ENCODE results near the gene SLC2A5.

Gene SLC2A5

GRCh38 chr1:8992936-8993687, 76.3 kb downstream of the SLC2A5 start:
- H3K79me2 ChIP-seq (ENCODE audit: low read length), result no peaks in the 10 kb centered on the region
- no peak overlapping the region for H3K4me2 ChIP-seq (ENCODE audit: low read length)
- H3K9ac ChIP-seq (ENCODE audit: low read length), result no peak overlapping the region
- H3K4me3 ChIP-seq (ENCODE audit: low read length), result no peak overlapping the region
- no peaks in the 10 kb centered on the region for H4K20me1 ChIP-seq (ENCODE audit: insufficient read depth, low read length)
- no peak for TF ChIP-seq EZH2phosphoT487 (IDR thresholded peaks at IDR 0.05; ENCODE audit: low read depth)
- TF ChIP-seq, protein P1, sequence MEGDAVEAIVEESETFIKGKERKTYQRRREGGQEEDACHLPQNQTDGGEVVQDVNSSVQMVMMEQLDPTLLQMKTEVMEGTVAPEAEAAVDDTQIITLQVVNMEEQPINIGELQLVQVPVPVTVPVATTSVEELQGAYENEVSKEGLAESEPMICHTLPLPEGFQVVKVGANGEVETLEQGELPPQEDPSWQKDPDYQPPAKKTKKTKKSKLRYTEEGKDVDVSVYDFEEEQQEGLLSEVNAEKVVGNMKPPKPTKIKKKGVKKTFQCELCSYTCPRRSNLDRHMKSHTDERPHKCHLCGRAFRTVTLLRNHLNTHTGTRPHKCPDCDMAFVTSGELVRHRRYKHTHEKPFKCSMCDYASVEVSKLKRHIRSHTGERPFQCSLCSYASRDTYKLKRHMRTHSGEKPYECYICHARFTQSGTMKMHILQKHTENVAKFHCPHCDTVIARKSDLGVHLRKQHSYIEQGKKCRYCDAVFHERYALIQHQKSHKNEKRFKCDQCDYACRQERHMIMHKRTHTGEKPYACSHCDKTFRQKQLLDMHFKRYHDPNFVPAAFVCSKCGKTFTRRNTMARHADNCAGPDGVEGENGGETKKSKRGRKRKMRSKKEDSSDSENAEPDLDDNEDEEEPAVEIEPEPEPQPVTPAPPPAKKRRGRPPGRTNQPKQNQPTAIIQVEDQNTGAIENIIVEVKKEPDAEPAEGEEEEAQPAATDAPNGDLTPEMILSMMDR (IDR thresholded peaks at IDR 0.05; ENCODE audit: low read depth, low read length), result no peak
- no peaks in the 10 kb centered on the region for H3K27me3 ChIP-seq (ENCODE audit: low read depth, low read length)
- H3K4me1 ChIP-seq (ENCODE audit: low read length), result no peaks in the 10 kb centered on the region
- H3K27ac ChIP-seq (ENCODE audit: low read length), result no peak overlapping the region
- H3K9me3 ChIP-seq (ENCODE audit: insufficient read depth, low read length), result no peaks in the 10 kb centered on the region
- H2AFZ ChIP-seq (ENCODE audit: low read depth, low read length), result no peak overlapping the region
- no peaks in the 10 kb centered on the region for H3K36me3 ChIP-seq (replicated peaks; ENCODE audit: low read depth, low read length)

DNA sequence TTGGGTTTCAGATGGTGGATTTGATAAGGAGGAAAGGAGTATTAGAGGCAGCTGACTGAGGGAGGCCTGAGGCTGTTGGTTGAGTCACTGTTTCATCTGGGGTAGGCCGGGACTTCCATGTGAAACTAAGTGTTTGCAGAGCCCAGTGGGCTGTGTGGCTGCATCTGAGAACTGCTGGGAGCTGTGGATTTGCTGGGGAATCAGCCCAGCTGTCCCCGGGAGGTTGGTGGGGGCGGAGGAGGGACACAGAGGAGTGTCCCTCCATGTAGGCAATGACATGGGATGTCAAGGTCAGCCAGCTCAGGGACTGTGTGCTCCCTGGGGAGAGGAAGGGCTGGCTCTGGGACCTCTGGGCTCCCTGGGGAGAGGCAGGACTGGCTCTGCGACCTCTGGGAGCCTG, 79.6 kb downstream of the SLC2A5 start:
- Histone ChIP-seq H3K4me1 (ENCODE audit: low read length) (0 out of 2 replicates have a peak, but pooled peaks cover 3% of the 10 kb centered on the region), H2AFZ (ENCODE audit: low read depth, low read length) (no peak overlapping the region), H3K9me3 (ENCODE audit: insufficient read depth, low read length) (no peaks in the 10 kb centered on the region), H3K4me3 (ENCODE audit: low read length) (no peak overlapping the region), H3K4me2 (ENCODE audit: low read length) (no peak overlapping the region), H3K27ac (ENCODE audit: low read length) (no peak overlapping the region), H4K20me1 (ENCODE audit: insufficient read depth, low read length) (no peaks in the 10 kb centered on the region), H3K27me3 (ENCODE audit: low read depth, low read length) (no peaks in the 10 kb centered on the region), H3K36me3 (replicated peaks; ENCODE audit: low read depth, low read length) (no peaks in the 10 kb centered on the region), H3K79me2 (ENCODE audit: low read length) (no peaks in the 10 kb centered on the region), H3K9ac (ENCODE audit: low read length) (no peak overlapping the region)
- TF ChIP-seq EZH2phosphoT487 (IDR thresholded peaks at IDR 0.05; ENCODE audit: low read depth), result no peak
- TF ChIP-seq, protein P1 (IDR thresholded peaks at IDR 0.05; ENCODE audit: low read depth, low read length), result no peak

- Histone ChIP-seq H3K27ac (ENCODE audit: low read length) (no peak overlapping the region), H4K20me1 (ENCODE audit: insufficient read depth, low read length) (no peaks in the 10 kb centered on the region), H3K27me3 (ENCODE audit: low read depth, low read length) (no peaks in the 10 kb centered on the region), H3K9me3 (ENCODE audit: insufficient read depth, low read length) (no peaks in the 10 kb centered on the region), H2AFZ (ENCODE audit: low read depth, low read length) (no peak overlapping the region), H3K4me1 (ENCODE audit: low read length) (0 out of 2 replicates have a peak, but pooled peaks cover 3% of the 10 kb centered on the region), H3K4me3 (ENCODE audit: low read length) (no peak overlapping the region), H3K4me2 (ENCODE audit: low read length) (no peak overlapping the region), H3K79me2 (ENCODE audit: low read length) (no peaks in the 10 kb centered on the region), H3K36me3 (replicated peaks; ENCODE audit: low read depth, low read length) (no peaks in the 10 kb centered on the region), H3K9ac (ENCODE audit: low read length) (no peak overlapping the region)
- TF ChIP-seq EZH2phosphoT487 (IDR thresholded peaks at IDR 0.05; ENCODE audit: low read depth), result no peak
- TF ChIP-seq, protein P1 (IDR thresholded peaks at IDR 0.05; ENCODE audit: low read depth, low read length), result no peak
These were observed 80.4 kb downstream of the SLC2A5 start for GRCh38 chr1:8989061-8989460.

DNA sequence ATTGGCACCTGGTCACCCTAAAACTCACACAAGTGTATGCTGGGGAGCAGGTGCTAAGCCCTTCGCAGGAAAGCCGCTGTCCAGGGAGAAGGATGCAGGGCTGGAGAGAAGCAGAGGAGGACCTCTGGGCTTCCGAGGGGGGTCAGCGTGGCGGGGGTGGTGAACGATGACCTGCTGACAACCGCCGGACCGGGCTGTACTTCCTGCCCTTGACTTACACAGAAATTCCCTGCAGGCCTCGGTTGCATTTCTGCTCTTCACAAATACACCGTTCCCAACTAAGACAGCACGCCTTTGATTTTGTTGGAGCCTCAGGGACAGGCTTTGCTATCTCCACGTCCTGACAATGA, 80.8 kb downstream of the SLC2A5 start:
- no peak overlapping the region for H2AFZ ChIP-seq (ENCODE audit: low read depth, low read length)
- TF ChIP-seq, protein P1 (IDR thresholded peaks at IDR 0.05; ENCODE audit: low read depth, low read length), result no peak
- TF ChIP-seq EZH2phosphoT487 (IDR thresholded peaks at IDR 0.05; ENCODE audit: low read depth), result no peak
- H3K27ac ChIP-seq (ENCODE audit: low read length), result no peak overlapping the region
- no peak overlapping the region for H3K4me3 ChIP-seq (ENCODE audit: low read length)
- H3K9me3 ChIP-seq (ENCODE audit: insufficient read depth, low read length), result no peaks in the 10 kb centered on the region
- H3K9ac ChIP-seq (ENCODE audit: low read length), result no peak overlapping the region
- H3K4me1 ChIP-seq (ENCODE audit: low read length), result 0 out of 2 replicates have a peak, but pooled peaks cover 3% of the 10 kb centered on the region
- no peaks in the 10 kb centered on the region for H3K36me3 ChIP-seq (replicated peaks; ENCODE audit: low read depth, low read length)
- H3K27me3 ChIP-seq (ENCODE audit: low read depth, low read length), result no peaks in the 10 kb centered on the region
- no peak overlapping the region for H3K4me2 ChIP-seq (ENCODE audit: low read length)
- H3K79me2 ChIP-seq (ENCODE audit: low read length), result no peaks in the 10 kb centered on the region
- no peaks in the 10 kb centered on the region for H4K20me1 ChIP-seq (ENCODE audit: insufficient read depth, low read length)

Data from OCI-LY3 (cell line).